Omental fat pad (tissue), 4 donors: ENCODE results near the gene AGBL1. TPM values are rescaled to one million over a fixed set of nuclear protein-coding genes. Genes with fewer than 3 reads are reported as not detected.

ENCODE experiments used
- ATAC-seq: fragments of 150-250 bp; one replicate; pipeline ENCODE4 v1.9.1; 2016; ENCODE audit warnings: mild to moderate bottlenecking, moderate library complexity; ENCODE audit not compliant: low FRiP score
- DNase-seq: peaks from one replicate; pipeline ENCODE4 v3.0.0-alpha.2; 2019; ENCODE audit warnings: low spot score
- total RNA-seq, 4 donors: library from RNA; depleted of rRNA; stranded (reverse); fragments of >200 nt; gene quantifications; one replicate each; pipeline ENCODE4 v1.1.0, GENCODE V29; 2016
- TF ChIP-seq, protein P1 (sequence below), 3 donors: fragments of 450-650 bp; IDR thresholded peaks; one replicate each; pipeline ENCODE4 v1.5.1; 2016 to 2017; ENCODE audit warnings: antibody characterized with exemption in 3 of 3, mild to moderate bottlenecking in 3 of 3, moderate library complexity in 2 of 3

Gene AGBL1
- total RNA-seq, 4 donors from 2014 or later = not detected

DNA sequence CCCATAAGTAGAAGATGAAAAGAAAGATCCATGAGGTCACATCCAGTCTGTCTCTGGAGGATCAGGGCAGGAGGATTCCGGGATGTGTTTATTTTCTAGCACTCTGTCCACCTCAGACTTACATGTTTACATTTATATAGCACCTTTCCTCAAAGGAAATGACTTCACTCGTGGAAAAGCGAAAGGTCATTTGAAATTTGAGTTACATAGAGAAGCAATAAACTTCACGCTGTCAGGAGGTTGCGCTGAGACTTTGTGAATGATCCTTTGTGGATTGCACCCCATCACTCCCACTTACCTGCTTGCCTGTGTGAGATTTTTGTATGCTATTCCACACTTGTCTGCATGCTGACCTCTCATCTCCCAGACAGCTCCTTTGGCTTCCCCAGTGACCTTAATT lies 540.5 kb downstream of the AGBL1 start:
- TF ChIP-seq, protein P1, sequence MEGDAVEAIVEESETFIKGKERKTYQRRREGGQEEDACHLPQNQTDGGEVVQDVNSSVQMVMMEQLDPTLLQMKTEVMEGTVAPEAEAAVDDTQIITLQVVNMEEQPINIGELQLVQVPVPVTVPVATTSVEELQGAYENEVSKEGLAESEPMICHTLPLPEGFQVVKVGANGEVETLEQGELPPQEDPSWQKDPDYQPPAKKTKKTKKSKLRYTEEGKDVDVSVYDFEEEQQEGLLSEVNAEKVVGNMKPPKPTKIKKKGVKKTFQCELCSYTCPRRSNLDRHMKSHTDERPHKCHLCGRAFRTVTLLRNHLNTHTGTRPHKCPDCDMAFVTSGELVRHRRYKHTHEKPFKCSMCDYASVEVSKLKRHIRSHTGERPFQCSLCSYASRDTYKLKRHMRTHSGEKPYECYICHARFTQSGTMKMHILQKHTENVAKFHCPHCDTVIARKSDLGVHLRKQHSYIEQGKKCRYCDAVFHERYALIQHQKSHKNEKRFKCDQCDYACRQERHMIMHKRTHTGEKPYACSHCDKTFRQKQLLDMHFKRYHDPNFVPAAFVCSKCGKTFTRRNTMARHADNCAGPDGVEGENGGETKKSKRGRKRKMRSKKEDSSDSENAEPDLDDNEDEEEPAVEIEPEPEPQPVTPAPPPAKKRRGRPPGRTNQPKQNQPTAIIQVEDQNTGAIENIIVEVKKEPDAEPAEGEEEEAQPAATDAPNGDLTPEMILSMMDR (IDR thresholded peaks at IDR 0.05) = no peak
- no peak for ATAC-seq
- DNase-seq = no peak

DNA sequence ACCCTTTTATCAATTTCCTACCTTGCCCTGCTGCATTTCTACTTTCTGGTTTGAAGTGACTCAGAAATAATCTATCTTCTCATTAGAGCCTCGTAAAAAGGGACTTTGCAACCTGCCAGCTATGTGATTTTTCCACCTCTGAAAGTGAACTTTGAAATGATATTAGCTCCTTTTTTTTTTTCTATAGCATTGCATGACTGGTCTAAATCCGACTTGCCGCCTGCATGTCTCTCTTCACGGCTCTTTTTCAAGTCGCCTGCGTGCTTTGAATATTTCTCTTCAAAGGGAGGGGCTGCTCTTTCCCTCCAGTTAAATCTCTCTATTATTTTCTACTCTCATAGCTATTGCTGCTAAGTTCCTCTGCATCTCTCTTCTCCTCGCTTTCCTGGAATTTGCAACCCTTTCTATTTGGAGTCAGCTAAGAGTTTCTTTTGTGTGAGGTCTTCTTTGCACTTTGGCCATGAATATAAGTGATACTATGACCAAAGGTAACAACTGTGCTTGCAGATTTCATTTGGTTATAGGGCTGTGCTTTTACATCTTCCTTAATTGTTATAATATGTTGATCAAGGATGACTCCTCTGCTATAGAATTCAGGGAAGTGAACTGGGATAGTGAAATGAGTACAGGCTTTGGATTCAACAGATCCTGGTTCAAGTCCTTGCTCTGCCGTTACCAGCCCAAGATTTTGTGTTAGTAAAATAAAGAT lies 541.1 kb downstream of the AGBL1 start:
- ATAC-seq = no peak
- TF ChIP-seq, protein P1 (IDR thresholded peaks at IDR 0.05) = no peak
- DNase-seq = no peak

DNA sequence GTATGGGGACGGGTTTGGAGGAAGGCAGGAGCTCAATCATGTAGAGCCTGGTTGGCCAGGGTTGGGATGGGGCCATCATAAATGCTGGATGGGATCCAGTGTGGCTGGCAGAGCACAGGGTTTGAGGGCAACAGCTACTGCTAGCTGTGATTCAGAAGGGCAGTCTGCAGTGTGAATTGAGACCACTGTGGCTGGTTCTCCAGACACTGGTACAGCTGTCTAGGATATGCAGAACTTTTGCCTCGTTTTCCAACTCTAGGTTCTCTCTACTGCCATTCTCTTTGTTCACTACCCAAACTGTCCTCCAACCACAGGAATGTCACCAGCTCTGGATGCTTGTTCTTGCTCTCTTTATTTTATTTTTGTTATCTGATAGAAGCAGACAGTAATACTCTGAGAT lies 543.6 kb downstream of the AGBL1 start:
- DNase-seq = no peak
- no peak for ATAC-seq
- TF ChIP-seq, protein P1 (IDR thresholded peaks at IDR 0.05) = no peak

DNA sequence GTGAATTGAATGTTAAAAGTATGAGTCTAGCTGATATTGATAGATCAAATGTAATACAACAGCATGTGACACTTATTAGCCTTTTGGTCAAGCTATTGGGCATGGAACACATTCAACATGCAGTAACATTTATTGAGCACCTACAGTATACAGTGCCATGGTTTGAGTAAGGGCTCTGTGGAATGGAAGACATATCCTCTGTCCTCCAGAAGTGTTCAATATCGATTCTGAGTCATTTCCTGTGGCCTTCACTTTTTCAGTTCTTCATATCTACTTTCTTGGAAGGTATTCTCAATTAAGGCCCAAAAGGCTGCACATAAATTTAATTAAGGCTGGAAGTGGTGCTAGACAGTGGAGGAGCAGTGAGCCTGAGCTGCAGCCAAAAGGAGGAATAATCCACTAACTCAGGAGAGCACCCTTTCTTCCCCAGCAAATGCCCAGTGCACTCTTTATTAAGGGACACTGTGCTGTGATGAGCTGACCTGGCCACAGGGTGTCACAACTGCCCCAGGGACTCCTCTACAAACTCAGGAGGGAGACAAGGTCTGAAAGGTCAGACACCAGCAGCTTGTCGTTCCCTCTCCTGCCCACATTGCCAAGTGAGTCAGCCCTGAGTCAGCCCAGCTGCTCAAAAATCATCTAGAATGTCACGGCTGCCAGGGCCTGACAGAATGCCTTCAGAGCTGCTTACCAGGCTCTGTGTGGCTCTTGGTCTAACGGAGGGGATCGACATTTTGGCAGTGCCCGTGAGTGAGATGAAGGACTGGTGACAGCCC lies 544.8 kb downstream of the AGBL1 start:
- DNase-seq (no peak), ATAC-seq (peak; percentile 85)
- TF ChIP-seq, protein P1 (IDR thresholded peaks at IDR 0.05) = no peak

DNA sequence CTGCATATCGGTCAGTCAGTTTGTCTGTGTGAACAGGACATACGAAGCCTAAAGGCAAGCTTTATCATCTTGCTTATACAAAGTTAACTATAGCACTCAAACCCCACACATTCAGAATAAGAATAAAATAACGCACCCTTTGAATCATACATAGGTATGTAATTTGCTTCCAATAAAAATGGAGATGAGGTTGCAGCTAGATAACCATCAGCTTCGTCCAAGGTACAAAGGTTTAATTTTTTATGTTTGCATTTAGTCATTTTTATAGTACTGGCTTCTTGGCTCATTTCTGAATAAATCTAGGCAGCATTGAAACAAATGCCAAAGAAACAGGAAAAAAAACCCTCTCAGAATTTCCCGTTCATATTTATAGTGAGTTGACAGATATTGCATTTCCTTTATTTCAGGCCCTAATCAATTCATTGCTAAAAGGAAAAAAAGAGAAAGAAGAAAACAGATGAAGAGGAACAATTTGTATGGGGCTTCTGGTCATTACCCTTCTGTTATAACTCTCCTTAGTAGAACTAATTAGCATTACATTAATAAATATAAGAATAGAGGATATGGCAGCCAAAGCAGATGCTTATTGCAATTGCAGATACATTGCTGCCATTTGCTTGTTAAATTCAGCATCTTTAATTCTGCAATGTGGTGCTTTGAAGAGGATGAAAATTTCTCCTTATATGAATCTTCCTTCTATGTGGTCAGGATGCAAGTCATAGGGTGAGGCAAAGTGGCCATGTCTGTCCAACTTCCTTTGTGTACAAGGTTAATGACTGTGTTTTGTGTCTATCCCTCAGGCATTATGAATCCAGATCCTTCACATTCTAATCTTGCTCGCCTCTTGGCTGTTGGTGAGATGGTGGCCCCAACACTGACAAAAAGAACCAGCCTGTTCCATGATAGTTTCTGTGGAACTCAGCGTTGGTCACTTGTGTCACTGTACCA lies 550.0 kb downstream of the AGBL1 start:
- no peak for ATAC-seq
- TF ChIP-seq, protein P1 (IDR thresholded peaks at IDR 0.05) = no peak
- DNase-seq = no peak

DNA sequence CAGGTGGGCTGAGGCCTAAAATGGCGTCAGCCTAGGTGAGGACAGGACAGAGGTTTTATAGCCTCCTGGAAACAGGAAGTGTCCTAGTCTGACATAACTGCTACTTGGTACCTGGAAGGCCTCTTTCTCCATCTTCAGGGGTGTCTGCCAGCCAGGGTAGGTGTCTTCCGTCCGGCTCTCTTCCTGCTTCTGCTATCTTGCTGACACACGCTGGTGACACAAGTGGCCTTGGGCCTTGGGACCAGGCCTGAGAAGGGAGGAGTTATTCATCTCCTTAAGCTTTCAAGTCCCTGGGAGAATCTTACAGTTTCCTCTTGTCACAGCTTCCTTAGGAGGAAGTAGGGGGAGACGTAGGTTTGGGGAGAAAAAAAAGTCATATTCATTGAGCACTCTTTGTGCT lies 551.3 kb downstream of the AGBL1 start:
- DNase-seq (no peak), ATAC-seq (no peak)
- TF ChIP-seq, protein P1 (IDR thresholded peaks at IDR 0.05) = no peak
